GM21825 (cell line): ENCODE results near the gene GMCL2.

Experiments
- ATAC-seq: cut with Tn5 transposase; IDR thresholded peaks from one replicate; pipeline ENCODE4 v1.9.1; 2021; ENCODE audit warnings: mild to moderate bottlenecking, moderate library complexity; ENCODE audit not compliant: unreplicated experiment

The GMCL2 gene

GRCh38 chr5:178222292-178222691 is 35.1 kb upstream of the GMCL2 start:
- no peak for ATAC-seq

DNA sequence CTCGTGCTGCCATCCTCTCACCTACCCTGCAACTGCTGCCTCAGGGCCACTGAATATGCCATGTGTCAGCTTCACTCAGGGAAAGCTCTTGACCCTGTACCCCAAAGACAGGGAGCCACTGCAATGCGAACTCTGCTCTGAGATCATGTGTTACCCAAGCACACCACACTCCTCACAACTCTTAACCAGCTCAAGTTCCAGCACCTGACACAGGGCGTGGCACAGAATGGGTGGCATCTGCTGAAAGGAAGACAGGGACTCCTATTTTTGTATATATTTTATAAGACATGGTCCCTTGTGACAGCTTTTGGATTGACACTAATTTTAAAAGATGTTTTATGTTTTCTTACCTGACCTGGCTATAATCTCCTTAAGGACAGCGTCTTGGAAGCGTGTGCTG is 34.7 kb upstream of the GMCL2 start:
- ATAC-seq, result no peak

DNA sequence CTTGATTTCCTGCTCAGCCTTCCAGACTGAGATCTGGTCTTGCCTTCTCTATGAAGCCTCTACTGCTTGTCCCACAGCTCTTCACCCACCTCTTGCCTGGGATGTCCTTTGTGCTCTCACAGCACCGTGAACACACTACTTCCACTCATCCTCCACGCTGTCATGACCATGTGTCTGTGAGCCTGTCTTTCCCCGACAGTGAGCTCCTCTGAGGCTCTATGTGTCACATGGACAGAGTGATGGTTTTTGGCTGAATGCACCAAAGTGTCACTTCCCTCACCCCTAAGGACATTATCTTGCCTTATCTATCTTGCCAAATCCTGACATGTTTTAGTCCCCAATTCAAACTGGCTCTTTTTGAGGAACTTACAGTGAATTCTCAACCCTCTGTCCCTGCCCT is 34.1 kb upstream of the GMCL2 start:
- no peak for ATAC-seq

GRCh38 chr5:178218827-178219226 is 31.7 kb upstream of the GMCL2 start:
- no peak for ATAC-seq

GRCh38 chr5:178218237-178218776 is 31.1 kb upstream of the GMCL2 start:
- no peak for ATAC-seq

- no peak for ATAC-seq
These were observed 29.6 kb upstream of the GMCL2 start for GRCh38 chr5:178216779-178217178.

GRCh38 chr5:178216088-178216534 is 28.9 kb upstream of the GMCL2 start:
- ATAC-seq, result no peak

DNA sequence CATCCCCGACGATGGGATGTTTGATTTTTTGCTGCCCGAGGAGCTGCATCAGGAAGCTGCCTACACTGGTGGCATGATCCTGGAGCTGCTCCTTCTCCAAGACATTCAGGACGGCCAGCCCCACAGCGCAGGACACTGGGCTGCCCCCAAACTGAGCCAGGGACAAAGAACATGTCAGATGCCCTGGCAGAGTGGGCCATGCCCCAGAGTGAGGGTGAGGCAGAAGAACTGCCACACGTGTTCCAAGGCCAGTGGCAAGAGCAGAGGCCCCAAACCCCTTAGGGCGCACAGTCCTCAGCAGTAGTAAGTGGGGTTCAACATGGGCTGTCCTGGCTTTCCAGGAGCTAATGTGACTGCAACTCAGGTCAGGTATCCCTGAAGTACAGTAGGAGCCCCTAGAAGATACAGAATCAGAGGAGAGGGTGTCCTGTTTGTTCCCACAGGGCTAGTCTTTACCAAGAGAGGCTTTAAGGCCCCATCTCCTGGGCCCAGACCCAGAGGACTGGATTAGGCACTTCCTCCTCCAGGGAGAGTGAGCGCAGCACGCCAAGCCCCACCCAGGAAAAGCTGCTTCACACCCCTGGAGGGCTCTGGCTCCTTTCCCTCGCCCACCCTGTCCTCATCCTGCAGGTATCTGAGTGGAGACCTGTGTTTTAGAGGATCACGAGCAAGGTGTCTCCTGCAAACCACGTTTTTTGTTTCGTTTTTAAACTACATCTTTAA is 28.3 kb upstream of the GMCL2 start:
- ATAC-seq, result no peak

DNA sequence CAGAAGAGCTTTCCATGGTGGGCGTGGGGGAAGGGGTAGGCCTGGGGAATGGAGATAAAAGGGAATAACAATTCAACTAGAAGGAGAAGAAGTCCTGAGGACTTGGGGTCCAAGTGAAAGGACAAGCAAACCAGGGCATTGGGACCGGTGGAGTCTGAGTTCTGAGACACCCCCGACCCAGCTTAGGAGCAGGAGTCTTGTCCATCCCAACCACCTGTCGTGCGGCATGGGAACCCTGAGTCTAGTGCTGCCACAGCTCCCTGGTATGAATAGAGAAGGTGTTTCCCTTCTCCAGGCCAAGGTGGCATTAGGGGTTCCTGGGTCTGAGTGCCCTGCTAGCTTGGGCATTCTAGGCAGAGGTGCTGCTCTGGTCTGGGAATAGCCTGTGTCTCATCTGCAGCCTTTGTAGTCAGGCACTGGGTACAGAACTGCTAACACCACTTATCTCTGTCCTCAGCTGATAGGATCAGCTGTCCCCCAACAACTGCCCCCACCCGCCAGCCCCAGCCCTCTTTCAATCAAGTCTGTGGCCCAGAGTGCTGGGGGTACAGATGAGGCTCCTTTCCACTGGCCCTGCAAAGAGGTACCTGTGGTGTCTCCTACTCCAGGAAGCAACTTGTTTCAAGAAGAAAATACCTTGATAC is 27.1 kb upstream of the GMCL2 start:
- no peak for ATAC-seq

- ATAC-seq, result no peak
These were observed 26.6 kb upstream of the GMCL2 start for GRCh38 chr5:178213748-178214151.

DNA sequence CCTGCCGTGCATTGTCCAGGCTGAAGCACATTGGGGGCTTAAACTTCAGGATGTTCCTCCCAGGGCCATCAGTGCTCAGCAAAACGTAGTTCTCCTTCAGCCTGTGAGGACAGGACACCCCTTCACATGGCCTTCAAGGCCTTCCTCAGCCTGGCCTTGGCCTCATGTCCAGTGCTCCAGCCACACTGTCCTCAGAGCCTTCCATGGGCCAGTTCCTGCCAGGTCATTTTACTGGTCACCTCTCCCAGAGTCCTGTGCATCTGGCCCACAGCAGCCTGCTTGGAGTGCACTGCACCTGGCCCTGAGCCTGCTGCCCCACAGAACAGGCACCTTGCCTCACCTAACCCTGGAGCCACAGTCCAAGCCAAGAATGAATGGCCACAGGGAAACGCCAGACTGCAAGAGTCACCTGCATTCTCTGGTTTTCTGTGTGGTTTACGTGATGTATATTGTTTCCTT is 25.9 kb upstream of the GMCL2 start:
- no peak for ATAC-seq

DNA sequence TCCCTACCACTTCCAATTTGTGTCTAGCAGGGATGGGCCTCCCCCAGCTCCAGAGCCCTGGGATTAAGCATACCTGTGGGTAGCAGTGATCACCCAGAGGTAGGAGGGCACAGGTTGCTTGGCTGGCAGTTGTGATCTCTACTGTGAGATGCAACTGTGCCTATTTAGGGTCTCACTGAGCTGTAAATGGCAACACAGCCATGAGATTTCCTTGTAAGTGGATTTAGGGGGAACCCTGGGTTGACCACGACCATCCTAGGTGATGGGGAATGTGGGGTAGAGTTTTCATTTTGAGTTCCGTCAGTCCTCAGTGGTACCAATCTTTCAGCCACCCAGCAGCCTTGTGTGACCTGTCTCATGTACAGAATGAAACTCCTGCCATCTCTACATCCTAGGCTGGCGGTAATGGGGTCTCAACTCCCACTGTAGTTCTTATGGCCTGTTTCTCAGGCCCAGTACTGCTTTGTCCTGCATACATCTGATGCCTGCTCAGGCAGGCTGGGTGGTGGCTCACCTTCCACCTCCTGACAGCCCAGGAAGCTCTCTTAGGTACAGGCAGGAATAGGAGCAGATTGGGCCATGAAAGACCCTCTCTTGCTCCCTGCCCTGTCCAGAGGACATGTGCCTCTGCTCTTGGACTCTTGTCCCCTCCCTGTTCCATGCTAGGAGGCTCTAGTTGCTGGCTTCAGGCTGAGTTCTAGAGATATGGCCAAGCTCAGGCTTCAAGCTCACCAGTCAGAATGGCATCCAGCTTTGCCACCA is 25.3 kb upstream of the GMCL2 start:
- no peak for ATAC-seq

- ATAC-seq, result no peak
These were observed 24.2 kb upstream of the GMCL2 start for GRCh38 chr5:178211095-178212048.

- no peak for ATAC-seq
These were observed 23.5 kb upstream of the GMCL2 start for GRCh38 chr5:178210686-178211085.

GRCh38 chr5:178210073-178210535 is 22.9 kb upstream of the GMCL2 start:
- ATAC-seq, result no peak

DNA sequence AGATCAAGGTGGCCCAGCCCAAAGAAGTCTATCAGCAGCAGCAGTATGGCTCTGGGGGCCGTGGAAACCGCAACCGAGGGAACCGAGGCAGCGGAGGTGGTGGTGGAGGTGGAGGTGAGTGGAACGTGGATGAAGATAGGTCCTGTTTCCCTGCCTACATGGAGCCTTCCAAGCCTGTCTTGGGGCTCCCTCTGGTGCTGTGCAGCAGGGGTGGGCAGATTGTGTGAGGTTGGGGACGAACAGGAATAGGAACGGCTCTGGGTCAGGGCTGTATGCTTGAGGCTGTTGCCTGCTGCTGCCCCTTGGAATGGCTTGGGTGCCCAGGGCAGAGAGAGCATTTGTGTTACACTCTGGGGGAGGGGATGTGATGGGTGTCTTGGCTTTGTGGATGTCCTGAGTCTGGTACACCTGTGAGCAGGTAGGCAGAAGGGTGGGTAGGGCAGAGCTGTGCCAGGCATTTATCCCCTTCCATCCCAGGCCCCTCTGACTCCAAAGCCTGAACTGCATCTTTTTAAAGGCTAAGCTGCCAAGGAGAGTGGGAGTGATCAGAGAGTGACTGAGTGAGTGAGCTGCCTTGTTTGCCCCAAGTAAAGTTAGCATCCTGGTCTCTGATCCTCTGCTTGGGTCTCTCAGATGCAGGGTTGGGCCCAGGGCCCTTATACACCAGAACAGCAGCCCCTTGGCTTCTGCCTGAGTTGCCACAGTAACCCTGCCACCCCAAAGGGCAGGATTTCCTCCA is 22.3 kb upstream of the GMCL2 start:
- no peak for ATAC-seq

DNA sequence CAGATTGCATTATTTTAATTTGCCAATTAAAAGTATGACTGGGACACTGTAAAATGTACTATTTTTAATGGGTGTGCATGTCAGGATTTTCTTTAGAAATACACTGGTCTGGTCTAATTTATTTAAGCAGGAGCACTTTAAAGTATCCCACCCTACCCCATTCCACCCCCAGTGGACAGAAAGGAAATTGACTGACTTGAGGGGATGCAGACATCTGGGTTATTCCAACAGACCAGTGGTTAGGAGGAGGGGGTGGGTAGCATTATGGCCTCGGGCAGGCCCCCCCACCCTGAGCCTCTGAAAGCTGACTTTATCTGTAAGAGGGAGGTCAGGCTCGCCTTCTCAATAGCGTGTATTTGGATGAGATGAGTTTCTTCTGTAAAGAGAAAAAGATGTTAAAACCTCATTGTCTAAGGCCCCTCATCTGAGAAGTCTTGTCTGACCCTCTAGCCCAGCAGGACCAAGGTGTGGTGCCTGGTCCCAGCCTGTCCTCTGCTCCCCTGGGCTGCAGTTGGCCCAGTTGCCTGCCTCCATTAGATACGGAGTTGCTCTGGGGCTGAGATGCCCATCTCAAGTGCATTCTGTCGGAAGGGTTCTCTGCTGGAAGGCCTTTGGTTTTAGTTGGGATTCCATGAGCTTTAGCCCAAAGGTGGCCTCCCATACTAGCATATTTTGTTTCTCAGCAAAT is 21.5 kb upstream of the GMCL2 start:
- no peak for ATAC-seq

- no peak for ATAC-seq
These were observed 20.7 kb upstream of the GMCL2 start for GRCh38 chr5:178207917-178208280.
